T-helper 1 cell treated with Interleukin-12 subunit alpha and Interleukin-12 subunit beta and Interleukin-4 antibody, amounts not matched to agents 30 μg/mL and 1 μg/mL, for 36 hours (primary cell): ENCODE data around the gene CSTPP1.
A peak's percentile ranks its signal among the peaks of the same experiment; 100 is the strongest.
"Not testable (repeated sequence)": the region's sequence is repeated elsewhere in the genome, so short reads cannot be mapped to it uniquely, and the experiment has no call there.

Source experiments
- H3K27ac Mint-ChIP-seq: one replicate; pipeline ENCODE4 v1.8.0; 2021; ENCODE audit warnings: mild to moderate bottlenecking, mixed read lengths
- H3K27me3 Mint-ChIP-seq: one replicate; pipeline ENCODE4 v1.8.0; 2021; ENCODE audit warnings: low read depth, mixed read lengths
- H3K36me3 Mint-ChIP-seq: one replicate; pipeline ENCODE4 v1.8.0; 2021; ENCODE audit warnings: low read depth, mixed read lengths
- H3K4me1 Mint-ChIP-seq: one replicate; pipeline ENCODE4 v1.8.0; 2021; ENCODE audit warnings: low read depth, mixed read lengths
- H3K4me3 Mint-ChIP-seq: one replicate; pipeline ENCODE4 v1.8.0; 2021; ENCODE audit warnings: mild to moderate bottlenecking, moderate library complexity, mixed read lengths
- H3K9me3 Mint-ChIP-seq: one replicate; pipeline ENCODE4 v1.8.0; 2021; ENCODE audit warnings: mixed read lengths

The CSTPP1 gene

GRCh38 chr11:46918083-46918787, 18.3 kb upstream of the CSTPP1 start, which contains the start of gene LRP4:
LRP4 (minus strand) TSS chr11:46918550; CDS start chr11:46918379, 171 bp downstream.
- Mint-ChIP-seq H3K9me3 (no peaks in the 10 kb centered on the region), H3K27ac (peak within 1 kb of the TSS; percentile 15), H3K36me3 (peaks cover 1% of the 10 kb centered on the region), H3K4me1 (peaks cover 23% of the 10 kb centered on the region), H3K27me3 (peaks cover 59% of the 10 kb centered on the region), H3K4me3 (peak within 1 kb of the TSS; percentile 67)

DNA sequence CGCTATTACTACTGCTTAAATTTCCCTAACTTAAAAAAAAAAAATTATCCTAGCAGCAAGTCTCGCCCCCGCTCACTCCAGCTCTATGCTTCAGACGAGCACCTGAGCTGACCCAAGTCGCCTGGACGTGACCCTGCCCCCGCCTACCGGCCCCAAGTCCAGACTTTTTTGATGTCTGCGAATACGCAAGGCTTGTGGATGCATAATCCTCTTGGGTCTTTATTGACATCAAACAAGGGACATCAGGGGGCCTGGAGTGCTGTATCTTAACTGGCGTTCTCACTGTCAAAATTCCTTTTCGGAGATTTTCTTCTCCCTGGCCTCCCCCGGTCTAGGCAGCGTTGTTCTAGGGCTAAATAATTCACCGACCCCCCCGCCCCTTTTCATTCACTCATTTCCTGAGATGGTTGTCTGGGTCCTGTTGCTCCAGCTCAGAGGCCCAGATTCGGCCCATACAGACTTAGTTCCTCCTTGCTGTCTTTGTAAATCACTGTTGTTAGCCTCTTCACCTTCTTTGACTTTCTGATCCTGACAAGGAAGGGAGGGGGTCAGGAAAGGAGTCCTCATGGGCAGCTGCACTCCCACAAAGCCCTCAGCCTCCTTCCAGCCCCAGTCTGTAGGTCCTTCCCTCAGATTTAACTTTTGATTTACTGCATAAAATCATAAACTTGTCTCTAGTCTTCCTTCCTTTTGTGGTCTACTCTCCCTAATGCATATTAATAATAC, 17.6 kb upstream of the CSTPP1 start:
- peaks cover 53% of the 10 kb centered on the region for H3K27me3 Mint-ChIP-seq
- H3K4me1 Mint-ChIP-seq, result peaks cover 23% of the 10 kb centered on the region
- H3K9me3 Mint-ChIP-seq, result no peaks in the 10 kb centered on the region
- peak overlapping the region; percentile 15 for H3K27ac Mint-ChIP-seq
- peaks cover 1% of the 10 kb centered on the region for H3K36me3 Mint-ChIP-seq
- H3K4me3 Mint-ChIP-seq, result peak overlapping the region; percentile 67

GRCh38 chr11:46920755-46921154, 15.8 kb upstream of the CSTPP1 start:
- Mint-ChIP-seq H3K27me3 (peaks cover 35% of the 10 kb centered on the region), H3K4me3 (no peak overlapping the region), H3K36me3 (peaks cover 1% of the 10 kb centered on the region), H3K4me1 (peaks cover 23% of the 10 kb centered on the region), H3K27ac (no peak overlapping the region), H3K9me3 (no peaks in the 10 kb centered on the region)

DNA sequence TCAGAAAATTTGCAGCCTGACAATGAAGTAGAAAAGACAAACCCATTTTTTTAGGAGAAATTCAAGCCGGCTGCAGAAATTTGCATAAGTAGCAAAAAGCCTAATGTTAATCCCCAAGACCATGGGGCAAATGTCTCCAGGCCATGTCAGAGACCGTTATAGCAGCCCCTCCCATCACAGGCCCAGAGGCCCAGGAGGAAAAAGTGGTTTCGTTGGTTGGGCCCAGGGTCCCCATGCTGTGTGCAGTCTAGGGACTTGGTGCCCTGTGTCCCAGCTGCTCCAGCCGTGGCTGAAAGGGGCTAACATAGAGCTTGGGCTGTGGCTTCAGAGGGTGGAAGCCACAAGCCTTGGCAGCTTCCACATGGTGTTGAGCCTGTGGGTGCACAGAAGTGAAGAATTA, 8.6 kb upstream of the CSTPP1 start:
- H3K4me3 Mint-ChIP-seq, H3K4me1 Mint-ChIP-seq, H3K36me3 Mint-ChIP-seq, H3K27ac Mint-ChIP-seq, H3K9me3 Mint-ChIP-seq: not testable (repeated sequence)
- H3K27me3 Mint-ChIP-seq, result peaks cover 26% of the 10 kb centered on the region

DNA sequence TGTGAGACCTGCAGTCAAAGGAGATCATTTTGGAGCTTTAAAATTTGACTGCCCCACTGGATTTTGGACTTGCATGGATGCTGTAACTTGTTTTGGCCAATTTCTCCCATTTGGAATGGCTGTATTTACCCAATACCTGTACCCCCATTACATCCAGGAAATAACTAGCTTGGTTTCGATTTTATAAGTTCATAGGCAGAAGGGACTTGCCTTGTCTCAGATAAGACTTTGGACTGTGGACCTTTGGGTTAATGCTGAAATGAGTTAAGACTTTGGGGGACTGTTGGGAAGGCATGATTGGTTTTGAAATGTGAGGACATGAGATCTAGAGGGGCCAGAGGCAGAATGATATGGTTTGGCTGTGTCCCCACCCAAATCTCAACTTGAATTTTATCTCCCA, 7.9 kb upstream of the CSTPP1 start:
- not testable (repeated sequence) for H3K27ac Mint-ChIP-seq, H3K4me3 Mint-ChIP-seq, H3K4me1 Mint-ChIP-seq, H3K9me3 Mint-ChIP-seq, H3K36me3 Mint-ChIP-seq
- peaks cover 26% of the 10 kb centered on the region for H3K27me3 Mint-ChIP-seq

- H3K4me3 Mint-ChIP-seq, result no peak overlapping the region
- H3K36me3 Mint-ChIP-seq, result no peaks in the 10 kb centered on the region
- peaks cover 31% of the 10 kb centered on the region for H3K27me3 Mint-ChIP-seq
- no peaks in the 10 kb centered on the region for H3K9me3 Mint-ChIP-seq
- H3K4me1 Mint-ChIP-seq, result peaks cover 4% of the 10 kb centered on the region
- no peak overlapping the region for H3K27ac Mint-ChIP-seq
Measured at GRCh38 chr11:46930089-46930488, 6.5 kb upstream of the CSTPP1 start.

- no peaks in the 10 kb centered on the region for H3K9me3 Mint-ChIP-seq
- no peak overlapping the region for H3K27ac Mint-ChIP-seq
Measured at GRCh38 chr11:46942172-46942571, 5.6 kb downstream of the CSTPP1 start.

DNA sequence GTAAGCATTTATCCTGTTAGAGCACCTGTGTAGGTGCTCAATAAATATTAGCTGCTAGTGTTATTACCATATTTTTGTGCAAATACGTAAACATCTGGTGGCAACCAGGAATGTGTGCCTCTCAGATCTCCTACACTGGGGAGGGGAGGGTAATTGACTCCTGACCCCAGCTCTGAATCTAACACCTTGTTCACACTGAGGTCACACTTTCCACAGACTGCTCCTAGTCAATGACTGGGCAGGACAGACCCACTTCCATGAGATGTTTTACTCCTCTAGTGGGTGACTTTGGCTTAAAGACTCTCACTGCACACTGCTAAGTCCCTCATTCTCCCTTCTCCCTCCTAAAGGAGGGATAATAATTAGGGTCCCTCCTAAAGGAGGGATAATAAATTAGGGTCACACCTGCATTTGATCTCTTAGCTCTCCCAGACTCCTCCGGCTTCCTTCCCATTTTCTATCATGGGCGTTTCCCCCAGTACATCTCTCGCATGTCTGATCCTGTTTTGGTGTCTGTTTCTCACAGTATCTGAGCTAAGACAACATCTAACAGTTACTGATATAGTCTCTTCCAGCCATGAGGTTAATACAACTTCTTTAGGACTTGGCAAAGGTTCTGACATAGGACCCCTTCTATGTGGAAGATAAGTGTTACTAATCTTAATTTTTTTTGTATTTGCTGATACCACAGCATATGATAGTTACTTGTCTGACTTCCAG, 8.0 kb downstream of the CSTPP1 start:
- no peak overlapping the region for H3K4me3 Mint-ChIP-seq
- no peaks in the 10 kb centered on the region for H3K9me3 Mint-ChIP-seq
- H3K4me1 Mint-ChIP-seq, result no peaks in the 10 kb centered on the region
- H3K36me3 Mint-ChIP-seq, result peaks cover 2% of the 10 kb centered on the region
- H3K27me3 Mint-ChIP-seq, result no peaks in the 10 kb centered on the region
- H3K27ac Mint-ChIP-seq, result no peak overlapping the region

More at GRCh38 chr11:46942172-46942571, 5.6 kb downstream of the CSTPP1 start:
- no peak overlapping the region for H3K4me3 Mint-ChIP-seq
- peaks cover 2% of the 10 kb centered on the region for H3K36me3 Mint-ChIP-seq
- no peaks in the 10 kb centered on the region for H3K27me3 Mint-ChIP-seq
- peaks cover 2% of the 10 kb centered on the region for H3K4me1 Mint-ChIP-seq

- Mint-ChIP-seq H3K4me3 (no peak overlapping the region), H3K4me1 (peaks cover 7% of the 10 kb centered on the region), H3K27me3 (no peaks in the 10 kb centered on the region), H3K36me3 (no peaks in the 10 kb centered on the region), H3K27ac (no peak overlapping the region), H3K9me3 (no peaks in the 10 kb centered on the region)
Measured at GRCh38 chr11:46947399-46948077, 11.0 kb downstream of the CSTPP1 start.

GRCh38 chr11:46948378-46949131, 12.0 kb downstream of the CSTPP1 start:
- Mint-ChIP-seq H3K4me3 (no peak overlapping the region), H3K9me3 (no peaks in the 10 kb centered on the region)

DNA sequence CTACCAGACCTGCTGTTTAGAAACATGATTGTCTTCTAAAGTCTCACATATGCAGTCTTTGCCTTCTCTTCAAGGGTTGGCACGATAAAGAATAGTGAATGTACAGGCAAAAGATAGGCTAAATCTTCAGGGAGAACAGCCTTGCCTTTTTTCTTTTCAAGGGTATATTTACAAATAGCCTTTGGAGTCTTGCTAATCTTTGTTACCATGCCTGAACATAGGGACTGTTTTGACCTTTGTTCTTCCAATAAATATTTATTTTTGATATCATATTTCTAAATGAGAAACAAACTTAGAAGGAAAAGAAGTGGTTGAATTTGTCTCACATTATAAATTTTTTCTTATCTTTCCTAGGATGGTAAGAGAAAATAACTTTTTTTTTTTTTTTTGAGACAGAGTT, 12.7 kb downstream of the CSTPP1 start:
- Mint-ChIP-seq H3K27ac (no peak overlapping the region), H3K36me3 (peaks cover 3% of the 10 kb centered on the region), H3K9me3 (no peaks in the 10 kb centered on the region), H3K4me1 (peaks cover 14% of the 10 kb centered on the region), H3K4me3 (no peak overlapping the region), H3K27me3 (no peaks in the 10 kb centered on the region)

More at GRCh38 chr11:46948378-46949131, 12.0 kb downstream of the CSTPP1 start:
- Mint-ChIP-seq H3K27me3 (no peaks in the 10 kb centered on the region), H3K27ac (no peak overlapping the region), H3K36me3 (peaks cover 3% of the 10 kb centered on the region), H3K4me1 (peaks cover 14% of the 10 kb centered on the region)

GRCh38 chr11:46951864-46952263, 15.3 kb downstream of the CSTPP1 start:
- no peaks in the 10 kb centered on the region for H3K9me3 Mint-ChIP-seq
- no peaks in the 10 kb centered on the region for H3K27me3 Mint-ChIP-seq
- peaks cover 3% of the 10 kb centered on the region for H3K36me3 Mint-ChIP-seq

DNA sequence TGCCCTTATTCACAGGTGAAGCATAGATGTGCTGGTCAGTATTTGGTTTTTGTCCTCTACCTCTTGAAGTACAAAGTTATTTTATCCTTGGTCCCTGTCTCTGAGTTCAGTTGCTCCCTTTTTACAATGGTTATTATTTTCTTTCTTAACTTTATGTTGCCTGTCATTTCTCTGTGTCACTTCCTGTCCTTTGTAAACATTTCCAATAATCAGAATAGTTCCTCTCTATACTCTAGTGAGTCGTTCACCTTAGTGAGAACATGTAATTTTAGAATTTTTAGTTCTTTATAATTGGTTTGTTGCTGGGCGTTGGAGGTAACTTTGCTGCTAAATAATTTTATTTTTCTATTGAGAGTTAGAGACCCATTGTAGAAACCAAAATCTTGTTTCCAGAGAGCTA, 16.0 kb downstream of the CSTPP1 start:
- H3K4me3 Mint-ChIP-seq, result no peak overlapping the region
- peaks cover 3% of the 10 kb centered on the region for H3K36me3 Mint-ChIP-seq
- no peaks in the 10 kb centered on the region for H3K9me3 Mint-ChIP-seq
- H3K4me1 Mint-ChIP-seq, result peaks cover 14% of the 10 kb centered on the region
- H3K27me3 Mint-ChIP-seq, result no peaks in the 10 kb centered on the region
- peak overlapping the region; percentile 58 for H3K27ac Mint-ChIP-seq

More at GRCh38 chr11:46951864-46952263, 15.3 kb downstream of the CSTPP1 start:
- Mint-ChIP-seq H3K4me1 (peaks cover 14% of the 10 kb centered on the region), H3K27ac (no peak overlapping the region), H3K4me3 (no peak overlapping the region)

GRCh38 chr11:46953093-46953492, 16.5 kb downstream of the CSTPP1 start:
- Mint-ChIP-seq H3K4me3 (no peak overlapping the region), H3K36me3 (peaks cover 3% of the 10 kb centered on the region), H3K4me1 (peaks cover 14% of the 10 kb centered on the region), H3K27ac (peak overlapping the region; percentile 9), H3K27me3 (no peaks in the 10 kb centered on the region), H3K9me3 (no peaks in the 10 kb centered on the region)
